AG20443 (cell line): ENCODE data around the gene OR5AK2.
"Not testable (repeated sequence)": the region's sequence is repeated elsewhere in the genome, so short reads cannot be mapped to it uniquely, and the experiment has no call there.

Source experiments
- DNase-seq: peaks from one replicate; pipeline ENCODE4 v3.0.0; 2012; ENCODE audit warnings: low spot score, mixed read lengths

Gene OR5AK2, protein sequence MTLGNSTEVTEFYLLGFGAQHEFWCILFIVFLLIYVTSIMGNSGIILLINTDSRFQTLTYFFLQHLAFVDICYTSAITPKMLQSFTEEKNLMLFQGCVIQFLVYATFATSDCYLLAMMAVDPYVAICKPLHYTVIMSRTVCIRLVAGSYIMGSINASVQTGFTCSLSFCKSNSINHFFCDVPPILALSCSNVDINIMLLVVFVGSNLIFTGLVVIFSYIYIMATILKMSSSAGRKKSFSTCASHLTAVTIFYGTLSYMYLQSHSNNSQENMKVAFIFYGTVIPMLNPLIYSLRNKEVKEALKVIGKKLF

DNA sequence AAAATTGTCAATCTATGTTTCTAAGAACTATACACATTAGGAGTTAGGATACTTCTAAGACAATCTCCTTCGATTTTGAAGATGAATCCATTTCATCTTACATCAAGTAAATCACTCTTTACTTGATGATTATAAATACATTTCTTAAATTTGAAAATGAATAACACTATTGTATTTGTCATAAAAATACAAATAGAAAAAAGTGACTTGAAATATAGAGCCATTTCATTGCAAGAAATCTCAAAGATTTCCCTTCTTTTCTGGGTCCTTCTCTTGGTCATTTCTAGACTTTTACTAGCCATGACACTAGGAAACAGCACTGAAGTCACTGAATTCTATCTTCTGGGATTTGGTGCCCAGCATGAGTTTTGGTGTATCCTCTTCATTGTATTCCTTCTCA, at the start of gene OR5AK2:
Gene OR5AK2 (plus strand): TSS at position 301 of the 400 bp plus-strand sequence. CDS start 0 bp downstream, at position 301.
- DNase-seq, result no peak

DNA sequence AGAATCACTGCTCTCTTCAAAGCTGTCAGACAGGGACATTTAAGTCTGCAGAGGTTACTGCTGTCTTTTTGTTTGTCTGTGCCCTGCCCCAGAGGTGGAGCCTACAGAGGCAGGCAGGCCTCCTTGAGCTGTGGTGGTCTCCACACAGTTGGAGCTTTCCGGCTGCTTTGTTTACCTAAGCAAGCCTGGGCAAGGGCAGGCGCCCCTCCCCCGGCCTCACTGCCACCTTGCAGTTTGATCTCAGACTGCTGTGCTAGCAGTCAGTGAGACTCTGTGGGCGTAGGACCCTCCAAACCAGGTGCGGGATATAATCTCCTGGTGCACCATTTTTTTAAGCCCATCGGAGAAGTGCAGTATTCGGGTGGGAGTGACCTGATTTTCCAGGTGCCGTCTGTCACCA, 43.2 kb upstream of the OR5AK2 start:
- not testable (repeated sequence) for DNase-seq

DNA sequence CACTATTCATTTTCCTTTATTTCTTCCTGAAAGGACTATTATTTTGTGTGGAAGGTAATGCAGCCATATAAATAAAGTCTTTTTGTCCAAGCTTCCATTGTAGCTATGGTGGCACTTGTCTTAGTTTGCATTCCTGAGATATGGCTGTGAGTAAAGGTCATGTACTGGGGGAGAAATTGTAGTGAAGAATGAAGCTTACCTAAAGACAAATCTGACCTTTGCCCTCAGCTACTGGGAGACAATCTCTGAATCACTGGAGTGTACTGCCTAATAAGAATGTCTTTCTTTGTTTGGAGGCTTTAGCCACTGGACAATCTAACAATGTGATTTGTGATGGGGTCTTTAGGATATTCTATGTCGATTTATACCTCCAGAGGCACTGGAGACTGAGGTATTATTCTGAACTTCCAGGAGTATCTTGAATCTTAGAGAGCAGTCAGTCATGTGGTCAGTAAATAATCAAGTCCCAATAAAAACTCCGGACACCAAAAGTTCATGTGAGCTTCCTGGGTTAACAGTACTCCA, 39.7 kb upstream of the OR5AK2 start:
- no peak for DNase-seq

DNA sequence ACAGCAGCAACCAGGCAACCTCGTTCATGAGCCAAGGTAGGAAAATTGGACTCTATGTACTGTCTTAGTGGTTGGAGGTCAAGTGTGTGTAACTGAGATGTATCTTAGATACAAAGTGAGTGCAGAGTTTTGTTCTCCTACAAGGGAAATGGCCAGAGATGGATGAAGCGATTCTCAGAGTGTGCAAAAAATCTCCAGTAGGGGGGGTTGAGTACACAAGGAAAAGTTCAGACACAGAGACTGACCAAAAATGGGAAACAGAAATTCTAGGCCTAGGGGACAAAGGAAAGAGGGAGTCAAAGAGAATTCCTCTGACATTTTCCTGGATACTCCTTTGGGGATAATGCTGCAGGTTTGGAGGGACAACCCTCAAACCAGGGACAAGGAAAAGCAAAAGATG, 38.2 kb upstream of the OR5AK2 start:
- no peak for DNase-seq

DNA sequence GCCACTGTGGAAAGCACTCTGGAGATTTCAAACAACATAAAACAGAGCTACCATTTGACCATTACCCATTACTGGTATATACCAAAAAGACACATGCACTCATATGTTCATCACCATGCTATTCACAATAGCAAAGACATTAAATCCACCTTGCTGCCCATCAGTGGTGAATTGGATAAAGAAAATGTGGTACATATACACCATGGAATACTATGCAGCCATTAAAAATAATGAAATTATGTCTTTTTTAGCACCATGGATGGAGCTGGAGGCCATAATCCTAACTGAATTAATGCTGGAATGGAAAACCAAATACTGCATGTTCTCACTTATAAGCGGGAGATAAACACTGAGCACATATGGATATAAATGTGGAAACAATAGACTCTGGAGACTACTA, 34.8 kb upstream of the OR5AK2 start:
- DNase-seq, result not testable (repeated sequence)

DNA sequence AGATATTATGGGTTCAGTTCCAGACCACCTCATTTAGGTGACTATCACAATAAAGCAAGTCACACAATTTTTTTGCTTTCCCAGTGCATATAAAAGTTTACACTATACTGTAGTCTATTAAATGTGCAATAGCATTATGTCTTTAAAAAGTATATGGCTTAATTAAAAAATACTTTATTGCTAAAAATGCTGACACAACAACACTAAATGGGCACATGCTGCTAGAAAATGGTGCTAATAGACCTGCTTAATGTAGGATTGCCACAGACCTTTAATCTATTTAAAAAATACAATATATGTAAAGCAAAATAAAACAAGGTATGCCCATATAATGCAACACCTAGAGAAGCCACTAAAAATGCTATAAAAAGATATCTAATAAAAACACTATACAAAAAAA, 27.1 kb upstream of the OR5AK2 start:
- DNase-seq, result no peak

DNA sequence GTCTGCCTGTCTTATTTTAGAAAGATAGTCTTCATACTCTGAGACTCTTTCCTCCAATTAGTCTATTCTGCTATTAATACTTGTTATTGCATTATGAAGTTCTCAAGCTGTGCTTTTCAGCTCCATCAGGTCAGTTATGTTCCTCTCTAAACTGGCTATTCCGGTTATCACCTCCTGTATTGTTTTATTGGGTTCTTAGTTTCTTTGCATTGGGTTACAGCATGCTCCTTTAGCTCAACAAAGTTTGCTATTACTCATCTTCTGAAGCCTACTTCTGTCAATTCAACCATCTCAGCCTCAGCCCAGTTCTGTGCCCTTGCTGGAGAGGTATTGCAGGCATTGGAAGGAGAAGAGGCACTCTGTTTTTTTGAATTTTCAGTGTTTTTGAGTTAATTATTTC, 21.0 kb upstream of the OR5AK2 start:
- no peak for DNase-seq

DNA sequence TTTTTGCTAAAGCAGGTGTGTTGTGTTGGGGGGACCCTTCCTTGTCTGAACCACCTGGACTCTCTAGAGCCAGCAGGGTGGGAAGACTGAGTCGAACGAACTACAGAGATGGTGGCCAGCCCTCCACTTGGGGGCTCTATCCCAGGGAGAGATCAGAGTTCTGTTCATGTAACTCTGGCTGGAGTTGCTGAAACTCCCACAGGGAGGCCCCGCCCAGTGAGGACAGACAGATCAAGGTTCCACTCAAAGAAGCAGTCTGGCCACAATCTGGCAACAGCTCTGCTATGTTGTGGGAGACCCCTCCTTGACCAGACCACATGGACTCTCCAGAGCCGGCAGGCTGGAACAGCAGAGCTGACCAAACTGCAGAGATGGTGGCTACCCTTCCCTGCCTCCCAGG, 20.2 kb upstream of the OR5AK2 start:
- no peak for DNase-seq

DNA sequence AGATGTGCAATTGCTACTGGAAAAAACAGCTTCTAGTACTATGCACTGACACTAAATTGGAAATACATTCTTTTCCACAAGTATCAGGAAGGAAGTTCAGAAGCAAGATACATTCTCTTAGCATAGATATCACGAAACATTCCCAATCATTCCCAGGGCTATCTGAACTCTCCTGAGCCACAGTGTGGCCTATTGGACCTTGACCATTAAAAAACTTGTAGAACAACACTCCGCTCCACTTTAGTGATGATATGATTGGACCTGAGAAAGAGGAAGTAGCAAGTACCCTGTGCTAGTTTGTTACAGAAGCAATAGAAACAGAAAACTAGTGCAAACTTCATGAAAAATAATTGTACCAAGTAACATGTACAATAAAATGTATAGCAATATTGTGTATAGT, 11.4 kb upstream of the OR5AK2 start:
- DNase-seq, result no peak

DNA sequence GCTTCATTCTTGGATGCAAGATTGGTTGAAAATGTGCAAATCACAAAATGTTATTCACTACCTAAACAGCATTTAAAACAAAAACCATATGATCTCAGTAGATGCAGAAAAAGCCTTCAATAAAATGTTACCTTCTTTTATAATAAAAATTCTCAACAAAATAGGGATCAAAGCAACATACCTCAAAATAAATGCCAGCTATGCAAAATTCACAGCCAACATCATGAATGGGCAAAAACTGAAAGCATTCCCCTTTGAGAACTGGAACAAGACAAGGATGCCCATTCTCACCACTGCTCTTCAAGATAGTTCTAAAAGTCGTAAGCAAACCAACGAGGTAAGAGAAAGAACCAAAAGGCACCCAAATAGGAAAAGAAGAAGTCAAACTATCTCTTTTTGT, 2.0 kb downstream of the OR5AK2 start:
- DNase-seq, result no peak

DNA sequence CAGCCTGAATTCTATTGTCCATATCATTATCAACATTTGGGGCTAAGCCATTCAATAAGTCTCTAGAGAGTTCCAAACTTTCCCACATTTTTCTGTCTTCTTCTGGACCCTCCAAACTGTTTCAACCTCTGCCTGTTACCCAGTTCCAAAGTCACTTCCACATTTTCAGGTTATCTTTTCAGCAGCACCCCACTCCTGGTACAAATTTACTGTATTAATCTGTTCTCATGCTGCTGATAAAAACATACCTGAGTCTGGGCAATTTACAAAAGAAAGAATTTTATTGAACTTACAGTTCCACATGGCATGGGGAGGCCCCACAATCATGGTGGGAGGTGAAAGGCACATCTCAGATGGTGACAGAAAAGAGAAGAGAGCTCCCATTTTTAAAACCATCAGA, 5.8 kb downstream of the OR5AK2 start:
- DNase-seq, result no peak

DNA sequence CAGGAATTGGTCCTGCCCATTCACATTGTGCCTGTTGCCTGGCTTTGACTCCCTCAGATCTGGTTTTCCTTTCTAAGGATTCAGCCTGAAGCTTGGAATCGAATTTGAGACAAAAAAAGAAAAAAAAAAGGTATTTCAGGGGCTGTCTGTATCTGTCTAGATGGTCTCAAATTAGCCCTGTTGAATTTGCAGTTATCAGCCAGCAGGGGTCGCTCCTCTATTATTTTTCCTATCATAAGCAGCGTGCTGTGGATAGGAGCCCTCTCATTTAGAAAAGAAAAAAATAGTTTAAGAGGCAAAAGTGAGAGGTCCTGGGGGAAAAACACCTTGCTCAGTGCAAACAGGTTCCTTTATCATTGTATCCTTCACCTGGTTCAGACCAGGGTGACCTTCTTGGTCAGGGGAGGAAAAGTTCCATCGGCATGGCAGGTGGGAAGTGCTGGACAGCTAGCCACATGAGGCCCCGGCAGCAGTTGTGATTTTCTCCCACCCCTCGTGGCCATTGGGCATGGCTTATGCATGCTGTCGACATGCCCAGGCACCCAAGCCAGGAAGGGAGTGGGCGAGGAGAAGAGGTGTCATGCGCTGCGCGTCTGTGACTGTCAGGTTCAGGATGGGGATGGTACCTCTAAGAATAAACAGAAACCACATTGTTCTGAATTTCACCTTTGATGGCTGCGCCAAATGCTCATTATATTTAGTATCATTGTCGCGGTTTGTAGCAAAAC, 13.1 kb downstream of the OR5AK2 start:
- DNase-seq, result no peak

DNA sequence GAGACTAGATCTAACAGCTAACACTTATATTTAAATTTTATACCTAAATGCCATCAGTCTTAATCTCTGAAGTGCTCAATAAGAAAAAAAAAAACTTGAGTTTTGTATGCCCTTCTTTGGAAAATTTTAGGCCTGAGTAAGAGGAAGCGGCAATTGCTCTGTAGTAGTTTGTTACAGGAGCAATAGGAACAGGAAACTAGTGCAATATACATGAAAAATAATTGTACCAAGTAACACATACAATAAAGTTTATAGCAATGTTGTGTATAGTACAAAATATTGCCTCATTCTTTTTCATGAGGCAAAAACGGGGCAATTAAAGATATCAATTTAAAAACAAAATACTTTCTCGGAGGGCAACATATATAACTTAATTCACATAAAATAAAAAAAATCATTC, 19.7 kb downstream of the OR5AK2 start:
- DNase-seq, result no peak

DNA sequence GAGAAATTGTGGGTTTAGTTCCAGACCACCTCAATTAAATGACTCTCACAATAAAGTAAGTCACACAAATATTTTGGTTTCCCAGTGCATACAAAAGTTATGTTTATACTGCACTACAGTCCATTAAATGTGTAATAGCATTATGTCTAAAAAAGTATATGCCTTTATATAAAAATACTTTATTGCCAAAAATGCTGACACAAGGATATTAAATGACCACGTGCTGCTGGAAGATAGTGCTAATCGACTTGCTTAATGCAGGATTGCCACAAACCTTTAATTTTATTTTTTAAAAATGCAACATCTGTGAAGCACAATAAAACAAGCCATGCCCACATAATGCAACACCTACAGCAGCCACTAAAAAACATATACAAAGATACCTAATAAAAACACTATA, 27.0 kb downstream of the OR5AK2 start:
- DNase-seq, result no peak

DNA sequence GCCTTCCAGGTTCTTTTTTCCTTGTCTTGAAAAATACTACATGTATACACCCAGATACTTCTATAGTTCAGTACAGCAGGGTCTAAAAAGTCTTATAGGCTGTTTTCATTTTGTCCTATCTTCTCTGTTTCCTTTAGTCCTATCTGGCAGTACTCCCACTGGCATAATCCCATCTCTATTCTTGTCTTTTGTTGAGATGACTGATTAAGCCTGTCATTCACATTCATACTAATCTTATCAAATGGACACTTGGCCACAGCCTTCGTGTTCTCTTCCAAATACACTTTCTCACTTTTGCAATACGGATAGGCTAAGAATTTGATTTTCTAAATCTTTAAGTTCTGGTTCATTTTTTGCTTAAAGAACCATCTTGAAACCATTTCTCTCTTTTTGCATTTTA, 42.8 kb downstream of the OR5AK2 start:
- DNase-seq, result no peak
